SU-DHL-6 (cell line): ENCODE results near the gene NEUROG1.

Experiments
- H2AFZ ChIP-seq: fragments of 200-600 bp; sonication (generic); 2 replicates; pipeline ENCODE4 v1.6.1; 2014; ENCODE audit warnings: low read depth, mild to moderate bottlenecking, moderate library complexity, mixed read lengths, antibody characterized with exemption, low read length; ENCODE audit not compliant: severe bottlenecking
- H3F3A ChIP-seq: fragments of 200-600 bp; shearing (Covaris generic); 2 replicates; pipeline ENCODE4 v1.6.0; 2016; ENCODE audit warnings: antibody characterized with exemption, mild to moderate bottlenecking; ENCODE audit not compliant: insufficient read depth
- H3K27ac ChIP-seq: fragments of 200-600 bp; sonication (generic); 2 replicates; pipeline ENCODE4 v1.5.1; 2016; ENCODE audit warnings: low read depth, mild to moderate bottlenecking, low read length, moderate library complexity, mixed read lengths
- H3K27me3 ChIP-seq: fragments of 200-600 bp; sonication (generic), shearing (Covaris generic); 2 replicates; pipeline ENCODE4 v1.6.0; 2014; ENCODE audit warnings: mild to moderate bottlenecking, low read length
- H3K36me3 ChIP-seq: fragments of 200-600 bp; sonication (generic); 2 replicates; pipeline ENCODE4 v1.6.1; 2014; ENCODE audit warnings: mild to moderate bottlenecking, low read length, mixed read lengths
- H3K4me2 ChIP-seq: fragments of 300-600, 200-600 bp; shearing (Covaris generic), sonication (generic); 2 replicates; pipeline ENCODE4 v1.6.0; 2014; ENCODE audit warnings: low read length, low read depth, mild to moderate bottlenecking; ENCODE audit not compliant: poor library complexity, severe bottlenecking
- H3K4me3 ChIP-seq: fragments of 200-600 bp; sonication (generic); 2 replicates; pipeline ENCODE4 v1.5.1; 2014; ENCODE audit warnings: antibody characterized with exemption, low read length, mild to moderate bottlenecking, mixed read lengths; ENCODE audit not compliant: insufficient read depth, poor library complexity, severe bottlenecking
- H3K79me2 ChIP-seq: fragments of 200-600 bp; sonication (generic); 2 replicates; pipeline ENCODE4 v1.6.1; 2014; ENCODE audit warnings: mild to moderate bottlenecking, low read length, moderate library complexity; ENCODE audit not compliant: insufficient read depth
- H3K9ac ChIP-seq: fragments of 200-600 bp; sonication (generic); 2 replicates; pipeline ENCODE4 v1.7.0; 2014; ENCODE audit warnings: mild to moderate bottlenecking, low read length
- H3K9me2 ChIP-seq: fragments of 200-600 bp; sonication (generic); replicated peaks from 2 replicates; pipeline ENCODE4 v1.6.1; 2014; ENCODE audit warnings: low read length; ENCODE audit not compliant: insufficient read depth
- H3K9me3 ChIP-seq: fragments of 200-600 bp; sonication (generic); 2 replicates; pipeline ENCODE4 v1.6.1; 2014; ENCODE audit warnings: low read length, mixed read lengths; ENCODE audit not compliant: insufficient read depth
- H4K20me1 ChIP-seq: fragments of 200-600 bp; sonication (generic); 2 replicates; pipeline ENCODE4 v1.6.1; 2014; ENCODE audit warnings: low read depth, mild to moderate bottlenecking, antibody characterized with exemption, low read length, moderate library complexity, mixed read lengths
- EZH2phosphoT487 ChIP-seq: fragments of 200-600 bp; sonication (generic), shearing (Covaris generic); conservative IDR thresholded peaks from 2 replicates; pipeline ENCODE4 v1.6.1; 2018; ENCODE audit warnings: mild to moderate bottlenecking, antibody characterized with exemption, low read length, moderate library complexity, mixed read lengths
- TF ChIP-seq, protein P1 (sequence below): fragments of 200-600 bp; sonication (generic); IDR thresholded peaks from one replicate; pipeline ENCODE4 v1.5.1; 2017; ENCODE audit warnings: antibody characterized with exemption, mild to moderate bottlenecking, low read length, moderate library complexity; ENCODE audit not compliant: insufficient read depth, poor library complexity, severe bottlenecking

NEUROG1 gene

GRCh38 chr5:135514116-135514515 lies 21.6 kb downstream of the NEUROG1 start:
- Histone ChIP-seq H3K27me3 (no peaks in the 10 kb centered on the region), H3F3A (no peaks in the 10 kb centered on the region), H2AFZ (no peak overlapping the region), H3K4me3 (no peak overlapping the region), H3K9me2 (no peaks in the 10 kb centered on the region), H3K79me2 (no peaks in the 10 kb centered on the region), H3K9me3 (no peaks in the 10 kb centered on the region), H3K4me2 (no peak overlapping the region), H3K9ac (no peak overlapping the region), H3K27ac (no peak overlapping the region), H3K36me3 (no peaks in the 10 kb centered on the region), H4K20me1 (no peaks in the 10 kb centered on the region)
- TF ChIP-seq, protein P1, sequence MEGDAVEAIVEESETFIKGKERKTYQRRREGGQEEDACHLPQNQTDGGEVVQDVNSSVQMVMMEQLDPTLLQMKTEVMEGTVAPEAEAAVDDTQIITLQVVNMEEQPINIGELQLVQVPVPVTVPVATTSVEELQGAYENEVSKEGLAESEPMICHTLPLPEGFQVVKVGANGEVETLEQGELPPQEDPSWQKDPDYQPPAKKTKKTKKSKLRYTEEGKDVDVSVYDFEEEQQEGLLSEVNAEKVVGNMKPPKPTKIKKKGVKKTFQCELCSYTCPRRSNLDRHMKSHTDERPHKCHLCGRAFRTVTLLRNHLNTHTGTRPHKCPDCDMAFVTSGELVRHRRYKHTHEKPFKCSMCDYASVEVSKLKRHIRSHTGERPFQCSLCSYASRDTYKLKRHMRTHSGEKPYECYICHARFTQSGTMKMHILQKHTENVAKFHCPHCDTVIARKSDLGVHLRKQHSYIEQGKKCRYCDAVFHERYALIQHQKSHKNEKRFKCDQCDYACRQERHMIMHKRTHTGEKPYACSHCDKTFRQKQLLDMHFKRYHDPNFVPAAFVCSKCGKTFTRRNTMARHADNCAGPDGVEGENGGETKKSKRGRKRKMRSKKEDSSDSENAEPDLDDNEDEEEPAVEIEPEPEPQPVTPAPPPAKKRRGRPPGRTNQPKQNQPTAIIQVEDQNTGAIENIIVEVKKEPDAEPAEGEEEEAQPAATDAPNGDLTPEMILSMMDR = no peak
- no peak for TF ChIP-seq EZH2phosphoT487

DNA sequence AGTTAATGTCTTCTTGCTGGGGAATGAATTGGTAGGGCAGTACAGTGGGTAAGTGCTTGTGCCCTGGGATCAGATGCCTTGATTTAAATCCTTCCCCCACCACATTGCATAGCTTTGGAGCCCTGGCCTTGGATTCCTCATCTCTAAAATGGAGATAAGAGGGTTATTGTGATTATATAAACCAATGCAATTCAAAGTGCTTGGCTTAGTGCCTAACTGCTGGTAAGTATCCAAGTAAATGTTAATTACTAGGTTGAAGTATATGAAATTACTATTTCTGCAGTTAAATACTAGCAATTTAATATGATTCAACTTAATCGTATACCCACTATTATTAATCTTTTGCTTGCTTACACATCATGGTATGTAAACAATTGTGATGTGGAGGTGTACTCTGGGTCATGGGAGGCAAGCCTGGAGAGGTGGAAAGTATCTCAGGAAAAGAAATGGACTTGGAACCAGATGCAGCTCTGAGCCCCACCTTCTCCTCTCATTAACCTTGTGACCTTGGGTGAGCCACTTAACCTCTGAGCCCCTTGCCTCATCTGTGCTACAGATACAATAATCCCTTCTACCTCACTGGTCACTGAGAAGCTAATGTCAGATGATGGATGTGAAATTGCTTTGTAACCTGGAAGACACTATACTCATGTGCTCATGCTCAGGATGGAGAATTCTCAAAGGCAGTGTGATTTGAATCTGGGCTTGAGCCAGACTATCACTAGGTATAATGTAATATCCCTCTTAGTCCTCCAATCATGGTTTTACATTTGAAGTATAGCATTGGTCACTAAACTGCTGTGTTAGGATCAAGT lies 23.8 kb downstream of the NEUROG1 start:
- H3F3A ChIP-seq = no peaks in the 10 kb centered on the region
- H3K79me2 ChIP-seq = no peaks in the 10 kb centered on the region
- no peaks in the 10 kb centered on the region for H3K9me3 ChIP-seq
- no peaks in the 10 kb centered on the region for H3K9me2 ChIP-seq
- H2AFZ ChIP-seq = no peak overlapping the region
- no peak overlapping the region for H3K27ac ChIP-seq
- no peaks in the 10 kb centered on the region for H3K27me3 ChIP-seq
- H3K9ac ChIP-seq = no peak overlapping the region
- TF ChIP-seq, protein P1 = no peak
- no peak for TF ChIP-seq EZH2phosphoT487
- H3K4me2 ChIP-seq = no peak overlapping the region
- H3K36me3 ChIP-seq = no peaks in the 10 kb centered on the region
- no peak overlapping the region for H3K4me3 ChIP-seq
- no peaks in the 10 kb centered on the region for H4K20me1 ChIP-seq

GRCh38 chr5:135509995-135510394 lies 25.8 kb downstream of the NEUROG1 start:
- no peak overlapping the region for H3K4me3 ChIP-seq
- no peak overlapping the region for H3K27ac ChIP-seq
- TF ChIP-seq, protein P1 = no peak
- no peak for TF ChIP-seq EZH2phosphoT487
- H3K9me2 ChIP-seq = no peaks in the 10 kb centered on the region
- no peaks in the 10 kb centered on the region for H3K36me3 ChIP-seq
- H3F3A ChIP-seq = no peaks in the 10 kb centered on the region
- H2AFZ ChIP-seq = no peak overlapping the region
- H3K9ac ChIP-seq = no peak overlapping the region
- H3K9me3 ChIP-seq = no peaks in the 10 kb centered on the region
- no peaks in the 10 kb centered on the region for H3K79me2 ChIP-seq
- H3K27me3 ChIP-seq = no peaks in the 10 kb centered on the region
- H4K20me1 ChIP-seq = no peaks in the 10 kb centered on the region
- no peak overlapping the region for H3K4me2 ChIP-seq
